Activated B cell treated with CpG ODN at 0.5 μM for 24 hours (primary cell): ENCODE data around the gene IRF3. TPM values are rescaled to one million over a fixed set of nuclear protein-coding genes. Genes with fewer than 3 reads are reported as not detected.
A peak's percentile ranks its signal among the peaks of the same experiment; 100 is the strongest.

Experiments used
- ATAC-seq: fragments of 200-7000 bp; cut with Tn5 transposase; one replicate; pipeline ENCODE4 v1.10.0; 2021; ENCODE audit warnings: low read depth, mild to moderate bottlenecking, moderate library complexity
- CTCF ChIA-PET: fragments of 350-600 bp; sonication (Branson Sonifier 250); formaldehyde crosslinking; loops from one replicate; lab custom pipeline; 2021; ENCODE audit warnings: antibody characterized with exemption; lab: Charles Lee
- POLR2A ChIA-PET: fragments of 350-600 bp; sonication (Branson Sonifier 250); formaldehyde crosslinking; loops from one replicate; lab custom pipeline; 2021; ENCODE audit warnings: antibody characterized with exemption; lab: Charles Lee
- DNase-seq: peaks from one replicate; pipeline ENCODE4 v3.0.0; 2022
- H3K27ac Mint-ChIP-seq: one replicate; pipeline ENCODE4 v1.8.0; 2020; ENCODE audit warnings: mixed read lengths
- H3K27me3 Mint-ChIP-seq: one replicate; pipeline ENCODE4 v1.8.0; 2021; ENCODE audit warnings: mixed read lengths
- H3K36me3 Mint-ChIP-seq: one replicate; pipeline ENCODE4 v1.8.0; 2021; ENCODE audit warnings: low read depth, mixed read lengths
- H3K4me1 Mint-ChIP-seq: one replicate; pipeline ENCODE4 v1.8.0; 2021; ENCODE audit warnings: mixed read lengths
- H3K4me3 Mint-ChIP-seq: one replicate; pipeline ENCODE4 v1.8.0; 2020; ENCODE audit warnings: mild to moderate bottlenecking, mixed read lengths
- H3K9me3 Mint-ChIP-seq: one replicate; pipeline ENCODE4 v1.8.0; 2020; ENCODE audit warnings: mixed read lengths
- CTCF ChIP-seq: fragments of 200-600 bp; IDR thresholded peaks from one replicate; pipeline ENCODE4 v1.8.0; 2022; ENCODE audit warnings: antibody characterized with exemption, mild to moderate bottlenecking
- intact Hi-C: fragments of 100-400 bp; cut with micrococcal nuclease; formaldehyde crosslinking; loops from one replicate; pipeline ENCODE4 v1.15.1; 2024
- total RNA-seq: library from RNA; stranded (reverse); gene quantifications from 2 replicates; pipeline ENCODE4 v1.2.3, GENCODE V29; 2022

IRF3 gene
- total RNA-seq, 1 donor from 2014 or later: 171 TPM

- peak overlapping the region; percentile 93 for H3K4me3 Mint-ChIP-seq
- intact Hi-C loops: loop anchor here (5.0 kb wide), 2 partner anchors 931 to 1006 kb away; partner anchors contain the start of gene DBP
- DNase-seq (no peak), ATAC-seq (no peak)
- peaks cover 40% of the 10 kb centered on the region for H3K36me3 Mint-ChIP-seq
- peaks cover 53% of the 10 kb centered on the region for H3K4me1 Mint-ChIP-seq
- H3K27ac Mint-ChIP-seq: no peak overlapping the region
- ChIA-PET POLR2A (interaction anchor here (0.5 to 4.0 kb wide), 9 partner anchors 13 to 506 kb away, joined by 3 to 97 read pairs (median 4); partner anchors contain the start of genes BCL2L12, IRF3, NOSIP and NUP62), CTCF (no interaction called here)
- TF ChIP-seq CTCF: no peak
- H3K9me3 Mint-ChIP-seq: no peaks in the 10 kb centered on the region
- no peaks in the 10 kb centered on the region for H3K27me3 Mint-ChIP-seq
Observed at GRCh38 chr19:49643466-49643865, 22.2 kb downstream of the IRF3 start.

- intact Hi-C loops: loop anchor here (1.0 to 5.0 kb wide), 3 partner anchors 23 to 1005 kb away; partner anchors contain the start of genes BCL2L12, DBP and IRF3
- Mint-ChIP-seq H3K27me3 (no peaks in the 10 kb centered on the region), H3K9me3 (no peaks in the 10 kb centered on the region), H3K4me3 (peak overlapping the region; percentile 93), H3K36me3 (peaks cover 35% of the 10 kb centered on the region), H3K4me1 (peaks cover 60% of the 10 kb centered on the region), H3K27ac (peak overlapping the region; percentile 88)
- no peak for TF ChIP-seq CTCF
- CTCF ChIA-PET: interaction anchor here (0.8 to 1.2 kb wide), 2 partner anchors 36 to 96 kb away, joined by 3 read pairs; no protein-coding TSS in a partner anchor
- no peak for DNase-seq
- no peak for ATAC-seq
- POLR2A ChIA-PET: interaction anchor here (0.5 to 4.0 kb wide), 19 partner anchors 14 to 287 kb away, joined by 3 to 97 read pairs (median 5); partner anchors contain the start of genes AP2A1, BCL2L12, FUZ and IRF3
Observed at GRCh38 chr19:49642492-49643035, 23.1 kb downstream of the IRF3 start.

GRCh38 chr19:49641688-49642491, 23.8 kb downstream of the IRF3 start, which contains the start of gene SCAF1:
TSS of gene SCAF1 (plus strand) at chr19:49642209. CDS start at chr19:49645027, 2,818 bp downstream.
- DNase-seq: peak; percentile 99
- intact Hi-C loops: loop anchor here (1.0 to 5.0 kb wide), 7 partner anchors 23 to 1005 kb away; partner anchors contain the start of genes BCL2L12, DBP, IRF3 and MED25
- TF ChIP-seq CTCF: no peak
- H3K27me3 Mint-ChIP-seq: no peaks in the 10 kb centered on the region
- no peaks in the 10 kb centered on the region for H3K9me3 Mint-ChIP-seq
- POLR2A ChIA-PET: interaction anchor here (0.5 to 4.0 kb wide), 24 partner anchors 14 to 1023 kb away, joined by 3 to 97 read pairs (median 4); partner anchors contain the start of genes AKT1S1, AP2A1, BCL2L12 and CD37
- CTCF ChIA-PET: interaction anchor here (0.8 to 2.3 kb wide), 4 partner anchors 35 to 95 kb away, joined by 3 to 8 read pairs (median 4); partner anchors contain the start of gene PRMT1
- H3K4me3 Mint-ChIP-seq: peak within 1 kb of the TSS; percentile 93
- H3K4me1 Mint-ChIP-seq: peaks cover 60% of the 10 kb centered on the region
- peaks cover 28% of the 10 kb centered on the region for H3K36me3 Mint-ChIP-seq
- H3K27ac Mint-ChIP-seq: peak within 1 kb of the TSS; percentile 96
- ATAC-seq: peak; percentile 66

GRCh38 chr19:49640113-49640898, 25.4 kb downstream of the IRF3 start, which contains the start of gene RRAS:
TSS of gene RRAS (minus strand) at chr19:49640143. CDS start at chr19:49640098, 45 bp downstream.
- POLR2A ChIA-PET: interaction anchor here (0.5 to 4.0 kb wide), 25 partner anchors 8 to 1021 kb away, joined by 3 to 97 read pairs (median 5); partner anchors contain the start of genes AKT1S1, AP2A1, ATF5 and BCAT2
- peaks cover 12% of the 10 kb centered on the region for H3K36me3 Mint-ChIP-seq

More at GRCh38 chr19:49640113-49640898, 25.4 kb downstream of the IRF3 start, which contains the start of gene RRAS:
- CTCF ChIA-PET: interaction anchor here (1.0 to 2.3 kb wide), 4 partner anchors 37 to 47 kb away, joined by 3 to 8 read pairs (median 4); partner anchors contain the start of gene PRMT1
- no peak for TF ChIP-seq CTCF
- intact Hi-C loops: loop anchor here (1.0 to 5.0 kb wide), 8 partner anchors 50 to 1003 kb away; partner anchors contain the start of genes DBP, MED25, NOSIP and PPP1R15A
- DNase-seq (peak; percentile 97), ATAC-seq (peak; percentile 69)
- Mint-ChIP-seq H3K27me3 (no peaks in the 10 kb centered on the region), H3K4me1 (peaks cover 59% of the 10 kb centered on the region), H3K9me3 (no peaks in the 10 kb centered on the region), H3K4me3 (peak within 1 kb of the TSS; percentile 93), H3K27ac (peak within 1 kb of the TSS; percentile 96)
